IPS DF 4.7 (cell line): ENCODE results near the gene KIAA1210.

Source experiments
- DNase-seq: peaks from one replicate; pipeline ENCODE4 v3.0.0-alpha.2; 2013; ENCODE audit warnings: low spot score; ENCODE audit errors: extremely low read depth

Gene KIAA1210

GRCh38 chrX:119093991-119094735 is 33.4 kb downstream of the KIAA1210 start:
- DNase-seq = no peak

- DNase-seq = no peak
Observed at GRCh38 chrX:119090627-119091026, 37.0 kb downstream of the KIAA1210 start.

- DNase-seq = no peak
Observed at GRCh38 chrX:119089619-119090018, 38.0 kb downstream of the KIAA1210 start.

GRCh38 chrX:119087121-119087520 is 40.5 kb downstream of the KIAA1210 start:
- no peak for DNase-seq

- DNase-seq = no peak
Observed at GRCh38 chrX:119084766-119085165, 42.8 kb downstream of the KIAA1210 start.

- no peak for DNase-seq
Observed at GRCh38 chrX:119082278-119082677, 45.3 kb downstream of the KIAA1210 start.

- DNase-seq = no peak
Observed at GRCh38 chrX:119075270-119076025, 52.2 kb downstream of the KIAA1210 start.

- no peak for DNase-seq
Observed at GRCh38 chrX:119073911-119074310, 53.7 kb downstream of the KIAA1210 start.

- no peak for DNase-seq
Observed at GRCh38 chrX:119073200-119073905, 54.3 kb downstream of the KIAA1210 start.

- DNase-seq = no peak
Observed at GRCh38 chrX:119072744-119073143, 54.9 kb downstream of the KIAA1210 start, which contains the start of gene CT47C1. Gene CT47C1 (plus strand): TSS chrX:119072993. CDS start chrX:119073226, 233 bp downstream.

- DNase-seq = no peak
Observed at GRCh38 chrX:119071381-119071780, 56.2 kb downstream of the KIAA1210 start.

GRCh38 chrX:119069762-119070161 is 57.9 kb downstream of the KIAA1210 start:
- no peak for DNase-seq

GRCh38 chrX:119069128-119069527 is 58.5 kb downstream of the KIAA1210 start:
- DNase-seq = no peak

- DNase-seq = no peak
Observed at GRCh38 chrX:119067023-119067739, 60.4 kb downstream of the KIAA1210 start.

- no peak for DNase-seq
Observed at GRCh38 chrX:119063428-119063827, 64.2 kb downstream of the KIAA1210 start.

- DNase-seq = no peak
Observed at GRCh38 chrX:119062750-119063374, 64.8 kb downstream of the KIAA1210 start.

GRCh38 chrX:119055687-119056086 is 71.9 kb downstream of the KIAA1210 start:
- no peak for DNase-seq

GRCh38 chrX:119045884-119046283 is 81.7 kb downstream of the KIAA1210 start:
- DNase-seq = no peak

GRCh38 chrX:119042996-119043395 is 84.6 kb downstream of the KIAA1210 start:
- no peak for DNase-seq

- no peak for DNase-seq
Observed at GRCh38 chrX:119042040-119042439, 85.6 kb downstream of the KIAA1210 start.

- DNase-seq = no peak
Observed at GRCh38 chrX:119041175-119041574, 86.4 kb downstream of the KIAA1210 start.
